Loucy (cell line): Measurements from ENCODE around the gene PCGF2.

Experiments
- H2AFZ ChIP-seq: fragments of 200-600 bp; sonication (generic); 2 replicates; pipeline ENCODE4 v1.6.0; 2016; ENCODE audit warnings: antibody characterized with exemption, mild to moderate bottlenecking, low read length, moderate library complexity
- H3F3A ChIP-seq: fragments of 200-600 bp; 2 replicates; pipeline ENCODE4 v1.6.0; 2016; ENCODE audit warnings: antibody characterized with exemption, low read depth, mild to moderate bottlenecking
- H3K27me3 ChIP-seq: fragments of 200-600 bp; sonication (generic); 2 replicates; pipeline ENCODE4 v1.6.1; 2014; ENCODE audit warnings: low read length, mild to moderate bottlenecking; ENCODE audit not compliant: insufficient read depth, poor library complexity, severe bottlenecking
- H3K36me3 ChIP-seq: fragments of 200-600 bp; sonication (generic); 2 replicates; pipeline ENCODE4 v1.6.1; 2016; ENCODE audit warnings: low read length; ENCODE audit not compliant: insufficient read depth
- H3K4me1 ChIP-seq: fragments of 200-600 bp; sonication (generic); 2 replicates; pipeline ENCODE4 v1.5.1; 2014; ENCODE audit warnings: low read length, mild to moderate bottlenecking; ENCODE audit not compliant: insufficient read depth, poor library complexity, severe bottlenecking
- H3K4me2 ChIP-seq: fragments of 200-600 bp; sonication (generic); 2 replicates; pipeline ENCODE4 v1.6.0; 2014; ENCODE audit warnings: antibody characterized with exemption, low read length, low read depth, mild to moderate bottlenecking; ENCODE audit not compliant: poor library complexity, severe bottlenecking
- H3K4me3 ChIP-seq: fragments of 200-600 bp; sonication (generic); 2 replicates; pipeline ENCODE4 v1.5.1; 2014; ENCODE audit warnings: low read length, mild to moderate bottlenecking, mixed read lengths; ENCODE audit not compliant: poor library complexity, severe bottlenecking
- H3K79me2 ChIP-seq: fragments of 200-600 bp; sonication (generic); 2 replicates; pipeline ENCODE4 v1.6.1; 2014; ENCODE audit warnings: low read length; ENCODE audit not compliant: insufficient read depth
- H3K9ac ChIP-seq: fragments of 200-600 bp; sonication (generic); 2 replicates; pipeline ENCODE4 v1.6.0; 2014; ENCODE audit warnings: mild to moderate bottlenecking, low read depth, low read length, moderate library complexity; ENCODE audit not compliant: poor library complexity, severe bottlenecking
- H3K9me2 ChIP-seq: fragments of 200-600 bp; sonication (generic); replicated peaks from 2 replicates; pipeline ENCODE4 v1.6.1; 2016; ENCODE audit warnings: low read depth, low read length, mixed read lengths
- H3K9me3 ChIP-seq: fragments of 200-600 bp; sonication (generic); 2 replicates; pipeline ENCODE4 v1.6.1; 2014; ENCODE audit warnings: mild to moderate bottlenecking, antibody characterized with exemption, low read length, low read depth; ENCODE audit not compliant: insufficient read depth
- H4K20me1 ChIP-seq: fragments of 200-600 bp; sonication (generic); 2 replicates; pipeline ENCODE4 v1.6.0; 2014; ENCODE audit warnings: antibody characterized with exemption, low read length, mild to moderate bottlenecking; ENCODE audit not compliant: insufficient read depth, poor library complexity, severe bottlenecking
- CTCF ChIP-seq: fragments of 200-600 bp; sonication (generic); conservative IDR thresholded peaks from 2 replicates; pipeline ENCODE4 v1.5.1; 2014; ENCODE audit warnings: mild to moderate bottlenecking, antibody characterized with exemption, low read length
- EZH2phosphoT487 ChIP-seq: fragments of 200-600 bp; IDR thresholded peaks from 2 replicates; pipeline ENCODE4 v1.6.1; 2018; ENCODE audit warnings: antibody characterized with exemption, mild to moderate bottlenecking, moderate library complexity, borderline replicate concordance

Gene PCGF2

GRCh38 chr17:38740044-38740443 is 8.1 kb downstream of the PCGF2 start:
- Histone ChIP-seq H3F3A (no peaks in the 10 kb centered on the region), H3K79me2 (peaks cover 38% of the 10 kb centered on the region; the same call in 1 of the 2 replicates), H3K27me3 (no peaks in the 10 kb centered on the region), H3K9me2 (no peaks in the 10 kb centered on the region), H3K36me3 (peaks cover 10% of the 10 kb centered on the region; the same call in 1 of the 2 replicates), H3K9me3 (no peaks in the 10 kb centered on the region), H2AFZ (no peak overlapping the region), H3K4me1 (peaks cover 26% of the 10 kb centered on the region), H3K9ac (no peak overlapping the region), H3K4me3 (no peak overlapping the region), H3K4me2 (no peak overlapping the region), H4K20me1 (peaks cover 2% of the 10 kb centered on the region)
- no peak for TF ChIP-seq CTCF
- TF ChIP-seq EZH2phosphoT487, result no peak

GRCh38 chr17:38739305-38739704 is 8.8 kb downstream of the PCGF2 start:
- Histone ChIP-seq H3F3A (no peaks in the 10 kb centered on the region; the same call in 1 of the 2 replicates), H2AFZ (no peak overlapping the region), H3K9me2 (no peaks in the 10 kb centered on the region), H3K9ac (no peak overlapping the region), H3K36me3 (peaks cover 10% of the 10 kb centered on the region; the same call in 1 of the 2 replicates), H3K9me3 (no peaks in the 10 kb centered on the region), H3K79me2 (peaks cover 32% of the 10 kb centered on the region; the same call in 1 of the 2 replicates), H3K4me2 (no peak overlapping the region), H3K4me1 (peaks cover 26% of the 10 kb centered on the region), H4K20me1 (peaks cover 2% of the 10 kb centered on the region), H3K4me3 (no peak overlapping the region), H3K27me3 (no peaks in the 10 kb centered on the region)
- TF ChIP-seq EZH2phosphoT487 (no peak), CTCF (no peak)

- Histone ChIP-seq H3K9ac (no peak overlapping the region), H3K4me2 (no peak overlapping the region), H3K36me3 (peaks cover 10% of the 10 kb centered on the region; the same call in 1 of the 2 replicates), H3K79me2 (peaks cover 27% of the 10 kb centered on the region; the same call in 1 of the 2 replicates), H3K4me3 (no peak overlapping the region), H3K4me1 (peaks cover 22% of the 10 kb centered on the region), H2AFZ (no peak overlapping the region), H3K9me3 (no peaks in the 10 kb centered on the region), H3K27me3 (no peaks in the 10 kb centered on the region), H3F3A (no peaks in the 10 kb centered on the region; the same call in 1 of the 2 replicates), H3K9me2 (no peaks in the 10 kb centered on the region), H4K20me1 (peaks cover 2% of the 10 kb centered on the region)
- TF ChIP-seq CTCF (no peak), EZH2phosphoT487 (no peak)
These were observed 9.4 kb downstream of the PCGF2 start for GRCh38 chr17:38738686-38739085.
